H9 (cell line): ENCODE measurements around the gene CLEC3B. TPM values are rescaled to one million over a fixed set of nuclear protein-coding genes. Genes with fewer than 3 reads are reported as not detected.

Experiments used
- DNase-seq: peaks from one replicate; pipeline ENCODE4 v3.0.0-alpha.2; 2017
- H2AFZ ChIP-seq: one replicate; pipeline ENCODE4 v1.6.1; 2013; ENCODE audit warnings: mild to moderate bottlenecking, low read length, control low read depth, moderate library complexity
- H2AK5ac ChIP-seq: 2 replicates; pipeline ENCODE4 v1.6.1; 2013; ENCODE audit warnings: low read length, control low read depth, mixed read lengths; ENCODE audit not compliant: insufficient read length
- H2BK120ac ChIP-seq: one replicate; pipeline ENCODE4 v1.6.1; 2013; ENCODE audit warnings: low read depth, mild to moderate bottlenecking, low read length, control low read depth, inconsistent platforms; ENCODE audit not compliant: poor library complexity, severe bottlenecking
- H2BK12ac ChIP-seq: 2 replicates; pipeline ENCODE4 v1.6.1; 2013; ENCODE audit warnings: low read length, control low read depth, mixed read lengths, low read depth; ENCODE audit not compliant: insufficient read length
- H2BK15ac ChIP-seq: 2 replicates; pipeline ENCODE4 v1.6.1; 2013; ENCODE audit warnings: low read depth, low read length, control low read depth
- H2BK20ac ChIP-seq: one replicate; pipeline ENCODE4 v1.6.1; 2013; ENCODE audit warnings: low read depth, mild to moderate bottlenecking, low read length, control low read depth, inconsistent platforms; ENCODE audit not compliant: poor library complexity, severe bottlenecking
- H2BK5ac ChIP-seq: 2 replicates; pipeline ENCODE4 v1.6.1; 2013; ENCODE audit warnings: low read length, control low read depth, mixed read lengths; ENCODE audit not compliant: insufficient read length
- H3K14ac ChIP-seq: 2 replicates; pipeline ENCODE4 v1.6.1; 2013; ENCODE audit warnings: low read length, control low read depth; ENCODE audit not compliant: insufficient read depth
- H3K18ac ChIP-seq: 2 replicates; pipeline ENCODE4 v1.6.1; 2013; ENCODE audit warnings: low read depth, mild to moderate bottlenecking, mixed read lengths, low read length, control low read depth; ENCODE audit not compliant: insufficient read length
- H3K23ac ChIP-seq: 2 replicates; pipeline ENCODE4 v1.6.1; 2013; ENCODE audit warnings: low read length, control low read depth, mixed read lengths, low read depth; ENCODE audit not compliant: insufficient read length
- H3K23me2 ChIP-seq: 2 replicates; pipeline ENCODE4 v1.6.1; 2013; ENCODE audit warnings: low read depth, mild to moderate bottlenecking, mixed read lengths, low read length, control low read depth; ENCODE audit not compliant: insufficient read length, poor library complexity, severe bottlenecking
- H3K27ac ChIP-seq: 2 replicates; pipeline ENCODE4 v1.5.1; 2013; ENCODE audit warnings: low read length, control low read depth, mixed read lengths, low read depth; ENCODE audit not compliant: insufficient read length
- H3K27me3 ChIP-seq: 2 replicates; pipeline ENCODE4 v1.6.1; 2013; ENCODE audit warnings: low read length, control low read depth, inconsistent platforms; ENCODE audit not compliant: insufficient read depth
- H3K4ac ChIP-seq: 2 replicates; pipeline ENCODE4 v1.6.1; 2013; ENCODE audit warnings: low read depth, mild to moderate bottlenecking, control low read depth, inconsistent platforms, low read length, moderate library complexity
- H3K4me1 ChIP-seq: 2 replicates; pipeline ENCODE4 v1.6.1; 2013; ENCODE audit warnings: low read length, control low read depth, inconsistent platforms; ENCODE audit not compliant: insufficient read depth
- H3K4me2 ChIP-seq: 2 replicates; pipeline ENCODE4 v1.6.1; 2013; ENCODE audit warnings: low read length, control low read depth, mixed read lengths; ENCODE audit not compliant: insufficient read length, insufficient read depth
- H3K56ac ChIP-seq: 2 replicates; pipeline ENCODE4 v1.6.1; 2013; ENCODE audit warnings: low read depth, mild to moderate bottlenecking, mixed read lengths, low read length, control low read depth; ENCODE audit not compliant: insufficient read length
- H3K79me1 ChIP-seq: 2 replicates; pipeline ENCODE4 v1.6.1; 2013; ENCODE audit warnings: low read depth, mild to moderate bottlenecking, moderate library complexity, low read length, control low read depth, inconsistent platforms; ENCODE audit not compliant: insufficient read depth, poor library complexity, severe bottlenecking
- H3K79me2 ChIP-seq: 2 replicates; pipeline ENCODE4 v1.6.1; 2013; ENCODE audit warnings: low read length, control low read depth, inconsistent platforms; ENCODE audit not compliant: insufficient read depth
- H3K9ac ChIP-seq: 2 replicates; pipeline ENCODE4 v1.6.1; 2013; ENCODE audit warnings: low read length, control low read depth, mixed read lengths; ENCODE audit not compliant: insufficient read length; ENCODE audit errors: extremely low read depth
- H3K9me3 ChIP-seq: one replicate; pipeline ENCODE4 v1.6.1; 2013; ENCODE audit warnings: low read depth, low read length, inconsistent platforms; ENCODE audit not compliant: control insufficient read depth
- H3T11ph ChIP-seq: one replicate; pipeline ENCODE4 v1.6.1; 2013; ENCODE audit warnings: mild to moderate bottlenecking, low read length, control low read depth, inconsistent platforms
- H4K20me1 ChIP-seq: one replicate; pipeline ENCODE4 v1.6.1; 2013; ENCODE audit not compliant: control insufficient read depth, insufficient read length, insufficient read depth
- H4K5ac ChIP-seq: 2 replicates; pipeline ENCODE4 v1.6.1; 2013; ENCODE audit warnings: low read depth, mild to moderate bottlenecking, mixed read lengths, low read length, control low read depth; ENCODE audit not compliant: insufficient read length
- H4K8ac ChIP-seq: replicated peaks from 2 replicates; pipeline ENCODE4 v1.6.1; 2013; ENCODE audit warnings: low read length, control low read depth, mixed read lengths, low read depth; ENCODE audit not compliant: insufficient read length
- H4K91ac ChIP-seq: 2 replicates; pipeline ENCODE4 v1.6.1; 2013; ENCODE audit warnings: low read depth, mild to moderate bottlenecking, moderate library complexity, mixed read lengths, low read length, control low read depth; ENCODE audit not compliant: insufficient read length
- H3K27ac Mint-ChIP-seq, 3 experiments: 2 replicates in 2 of 3; 3 replicates in 1 of 3; pipeline ENCODE4 v1.8.0; 2020 to 2021; ENCODE audit warnings: mixed read lengths in 3 of 3, mild to moderate bottlenecking in 1 of 3, moderate library complexity in 1 of 3
- H3K27me3 Mint-ChIP-seq: 2 replicates; pipeline ENCODE4 v1.8.0; 2021; ENCODE audit warnings: low read depth, mild to moderate bottlenecking, moderate library complexity, mixed read lengths
- H3K36me3 Mint-ChIP-seq, 3 experiments: 2 replicates in 2 of 3; 3 replicates in 1 of 3; pipeline ENCODE4 v1.8.0; 2020 to 2021; ENCODE audit warnings: low read depth in 3 of 3, mixed read lengths in 3 of 3; ENCODE audit not compliant: insufficient read depth in 1 of 3
- H3K4me1 Mint-ChIP-seq, 2 experiments: 2 replicates each; pipeline ENCODE4 v1.8.0; 2020; ENCODE audit warnings: mixed read lengths in 2 of 2
- H3K4me3 Mint-ChIP-seq, 2 experiments: 2 replicates in 1 of 2; 3 replicates in 1 of 2; pipeline ENCODE4 v1.8.0; 2020 to 2021; ENCODE audit warnings: mild to moderate bottlenecking in 2 of 2, mixed read lengths in 2 of 2, moderate library complexity in 1 of 2
- H3K9me3 Mint-ChIP-seq, 2 experiments: 2 replicates in 1 of 2; 3 replicates in 1 of 2; pipeline ENCODE4 v1.8.0; 2020; ENCODE audit warnings: mild to moderate bottlenecking in 2 of 2, mixed read lengths in 2 of 2, moderate library complexity in 1 of 2
- WGBS: extraction: QIAGEN DNeasy Blood & Tissue Kit; methylation state at CpG from one replicate; pipeline ENCODE4 v1.1.7; 2013; ENCODE audit warnings: missing lambda C conversion rate, low lambda C conversion rate, mixed read lengths; ENCODE audit not compliant: insufficient read length; ENCODE audit errors: extremely low coverage; 5-methylcytosine and 5-hydroxymethylcytosine counted together
- total RNA-seq: library from RNA; stranded (reverse); gene quantifications from 2 replicates; pipeline ENCODE4 v1.2.1, GENCODE V29; 2021
- TF ChIP-seq, protein P1 (sequence below): fragments of 200-600 bp; sonication (generic); conservative IDR thresholded peaks from 3 replicates; pipeline ENCODE4 v1.8.0; 2021; ENCODE audit warnings: antibody characterized with exemption, mild to moderate bottlenecking

CLEC3B gene
- total RNA-seq, 1 experiment from 2014 or later, result not detected

DNA sequence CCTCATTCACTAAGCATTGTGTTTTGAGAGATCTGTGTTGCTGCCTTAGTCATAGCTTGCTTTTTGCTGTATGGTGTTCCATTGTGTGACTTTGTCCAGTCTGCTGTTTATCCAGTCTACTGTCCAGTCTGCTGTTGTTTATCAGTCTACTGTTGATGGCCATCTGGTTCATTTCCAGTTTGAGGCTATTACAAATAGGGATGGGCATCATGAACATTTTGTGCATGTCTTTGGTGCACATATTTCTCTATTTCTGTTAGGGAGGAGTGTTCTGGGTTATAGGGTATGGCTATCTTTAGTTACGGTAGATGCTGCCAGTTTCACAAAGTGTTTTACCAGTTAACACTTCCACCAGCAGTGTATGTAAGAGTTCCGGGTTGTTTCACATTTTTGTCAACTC lies 22.2 kb upstream of the CLEC3B start:
- TF ChIP-seq, protein P1, sequence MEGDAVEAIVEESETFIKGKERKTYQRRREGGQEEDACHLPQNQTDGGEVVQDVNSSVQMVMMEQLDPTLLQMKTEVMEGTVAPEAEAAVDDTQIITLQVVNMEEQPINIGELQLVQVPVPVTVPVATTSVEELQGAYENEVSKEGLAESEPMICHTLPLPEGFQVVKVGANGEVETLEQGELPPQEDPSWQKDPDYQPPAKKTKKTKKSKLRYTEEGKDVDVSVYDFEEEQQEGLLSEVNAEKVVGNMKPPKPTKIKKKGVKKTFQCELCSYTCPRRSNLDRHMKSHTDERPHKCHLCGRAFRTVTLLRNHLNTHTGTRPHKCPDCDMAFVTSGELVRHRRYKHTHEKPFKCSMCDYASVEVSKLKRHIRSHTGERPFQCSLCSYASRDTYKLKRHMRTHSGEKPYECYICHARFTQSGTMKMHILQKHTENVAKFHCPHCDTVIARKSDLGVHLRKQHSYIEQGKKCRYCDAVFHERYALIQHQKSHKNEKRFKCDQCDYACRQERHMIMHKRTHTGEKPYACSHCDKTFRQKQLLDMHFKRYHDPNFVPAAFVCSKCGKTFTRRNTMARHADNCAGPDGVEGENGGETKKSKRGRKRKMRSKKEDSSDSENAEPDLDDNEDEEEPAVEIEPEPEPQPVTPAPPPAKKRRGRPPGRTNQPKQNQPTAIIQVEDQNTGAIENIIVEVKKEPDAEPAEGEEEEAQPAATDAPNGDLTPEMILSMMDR, result no peak
- Histone ChIP-seq H2BK120ac (no peak overlapping the region), H3K4ac (no peak overlapping the region), H3K4me1 (no peaks in the 10 kb centered on the region), H4K91ac (no peak overlapping the region), H4K8ac (no peak overlapping the region), H3K9me3 (peaks cover 5% of the 10 kb centered on the region), H3K18ac (no peak overlapping the region), H2BK12ac (no peak overlapping the region), H3K27me3 (no peaks in the 10 kb centered on the region), H2AFZ (no peak overlapping the region), H4K5ac (no peak overlapping the region), H2BK5ac (no peak overlapping the region), H3K14ac (no peak overlapping the region), H3K79me2 (no peaks in the 10 kb centered on the region), H2AK5ac (no peak overlapping the region), H3T11ph (no peak overlapping the region), H2BK20ac (no peak overlapping the region), H3K9ac (no peak overlapping the region), H3K79me1 (no peaks in the 10 kb centered on the region), H2BK15ac (no peak overlapping the region), H3K23me2 (no peaks in the 10 kb centered on the region), H3K56ac (no peak overlapping the region), H4K20me1 (no peaks in the 10 kb centered on the region), H3K27ac (no peak overlapping the region), H3K4me2 (no peak overlapping the region), H3K23ac (no peak overlapping the region)
- no CpG with 5 or more reads among the region's 2 CpGs for WGBS
- Mint-ChIP-seq H3K27me3 (no peaks in the 10 kb centered on the region), H3K9me3 (peaks cover 18 to 21% of the 10 kb centered on the region in 2 experiments), H3K36me3 (peaks cover 62 to 85% (median 81%) of the 10 kb centered on the region in 3 experiments), H3K27ac (no peak overlapping the region), H3K4me3 (no peak overlapping the region), H3K4me1 (no peaks in the 10 kb centered on the region)
- DNase-seq, result no peak
